ENCODE measurements around the gene CEACAM19.
"Not testable (repeated sequence)": the region's sequence is repeated elsewhere in the genome, so short reads cannot be mapped to it uniquely, and the experiment has no call there.

CEACAM19 gene

GRCh38 chr19:44703336-44704078, 32.2 kb downstream of the CEACAM19 start:
- no peak for DNase-seq

DNA sequence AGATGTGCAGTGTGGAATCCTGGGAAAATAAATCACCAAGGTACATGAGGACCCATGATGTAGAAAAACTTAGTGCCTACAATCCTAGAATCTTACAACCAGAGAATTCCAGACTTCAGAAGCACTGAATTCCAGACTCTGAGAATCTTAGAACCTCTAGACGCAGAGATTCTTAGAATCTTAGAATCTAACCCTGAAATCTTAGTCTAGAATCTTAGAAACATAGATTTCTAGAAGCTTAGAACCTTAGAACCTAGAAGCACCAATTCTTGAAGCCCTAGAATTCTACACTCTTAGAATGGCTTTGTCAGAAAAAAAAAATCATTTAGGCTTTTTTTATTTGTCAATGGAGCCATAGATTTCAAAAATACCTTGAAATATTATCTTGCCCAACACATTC, 33.7 kb downstream of the CEACAM19 start:
- DNase-seq: no peak

DNA sequence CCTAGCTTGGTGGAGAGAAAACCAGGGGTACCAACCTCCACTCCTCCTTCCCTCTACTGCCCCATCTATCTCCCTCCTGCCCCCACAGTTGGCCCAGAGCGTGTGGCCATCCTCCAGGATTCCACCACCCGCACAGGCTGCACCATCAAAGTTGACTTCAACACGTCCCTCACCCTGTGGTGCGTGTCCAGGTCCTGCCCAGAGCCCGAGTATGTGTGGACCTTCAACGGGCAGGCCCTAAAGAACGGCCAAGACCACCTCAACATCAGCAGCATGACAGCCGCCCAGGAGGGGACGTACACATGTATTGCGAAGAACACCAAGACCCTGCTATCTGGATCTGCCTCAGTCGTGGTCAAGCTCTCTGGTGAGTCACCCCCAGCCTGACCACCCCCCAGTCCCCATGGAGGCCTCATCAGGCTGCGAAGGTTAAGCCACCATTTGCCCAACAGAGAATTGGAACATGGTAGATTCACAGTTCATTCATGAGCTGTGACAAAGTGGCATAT, 34.3 kb downstream of the CEACAM19 start:
- no peak for DNase-seq

DNA sequence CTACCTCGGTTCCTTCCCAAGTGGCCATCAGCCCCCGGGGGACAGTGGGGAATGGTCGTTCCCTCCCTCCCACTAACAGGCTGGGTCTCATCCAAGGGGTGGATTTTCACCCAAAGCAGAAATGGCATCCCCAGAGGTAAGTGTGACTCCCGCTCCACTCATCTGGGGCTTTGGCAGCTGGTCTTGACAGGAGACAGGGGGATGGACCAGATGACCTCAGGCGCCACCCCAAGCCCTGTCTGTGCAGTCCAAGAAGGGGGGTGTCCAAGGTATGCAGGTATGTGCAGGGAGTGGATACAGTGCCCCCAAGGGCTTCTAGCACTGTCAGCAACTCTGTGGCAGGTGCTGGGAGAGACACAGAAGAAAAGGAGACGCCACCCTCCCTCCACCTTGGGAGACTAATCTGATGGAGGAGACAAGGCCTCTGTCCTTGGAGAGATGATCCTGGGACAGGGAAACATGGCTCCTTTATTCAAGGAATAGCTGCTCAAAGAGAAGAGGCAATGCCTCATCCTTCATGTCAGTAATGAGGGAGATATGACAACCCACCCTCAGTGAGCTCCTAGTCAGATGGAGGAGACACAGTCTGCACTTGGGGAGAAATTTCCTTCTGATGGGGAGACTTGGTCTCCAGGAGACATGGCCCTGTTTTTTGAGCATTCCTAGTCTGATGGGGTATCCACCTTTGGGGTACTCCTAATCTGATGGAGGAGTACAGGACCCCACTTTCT, 35.4 kb downstream of the CEACAM19 start:
- no peak for DNase-seq

DNA sequence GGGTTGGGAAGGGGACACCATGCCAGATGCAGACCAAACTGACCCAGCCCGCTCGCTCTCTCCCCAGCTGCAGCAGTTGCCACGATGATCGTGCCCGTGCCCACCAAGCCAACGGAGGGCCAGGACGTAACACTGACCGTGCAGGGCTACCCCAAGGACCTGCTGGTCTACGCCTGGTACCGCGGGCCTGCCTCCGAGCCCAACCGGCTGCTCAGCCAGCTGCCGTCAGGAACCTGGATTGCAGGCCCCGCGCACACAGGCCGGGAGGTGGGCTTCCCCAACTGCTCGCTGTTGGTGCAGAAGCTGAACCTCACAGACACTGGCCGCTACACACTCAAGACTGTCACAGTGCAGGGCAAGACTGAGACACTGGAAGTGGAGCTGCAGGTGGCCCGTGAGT, 36.5 kb downstream of the CEACAM19 start:
- DNase-seq: no peak

DNA sequence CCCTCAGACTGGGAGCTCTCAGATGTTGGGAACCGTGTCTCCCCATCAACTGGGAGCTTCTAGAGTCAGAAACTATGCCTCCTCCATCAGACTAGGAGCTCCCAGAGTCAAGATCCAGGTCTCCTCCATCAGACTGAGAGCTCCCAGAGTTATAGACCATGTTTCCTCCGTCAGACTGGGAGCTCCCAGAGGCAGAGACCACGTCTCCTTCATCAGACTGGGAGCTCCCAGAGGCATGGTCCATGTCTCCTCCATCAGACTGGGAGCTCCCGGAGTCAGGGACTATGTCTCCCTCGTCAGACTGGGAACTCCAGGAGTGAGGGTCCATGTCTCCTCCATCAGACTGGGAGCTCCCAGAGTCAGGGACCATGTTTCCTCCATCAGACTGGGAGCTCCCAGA, 37.7 kb downstream of the CEACAM19 start:
- DNase-seq: no peak

DNA sequence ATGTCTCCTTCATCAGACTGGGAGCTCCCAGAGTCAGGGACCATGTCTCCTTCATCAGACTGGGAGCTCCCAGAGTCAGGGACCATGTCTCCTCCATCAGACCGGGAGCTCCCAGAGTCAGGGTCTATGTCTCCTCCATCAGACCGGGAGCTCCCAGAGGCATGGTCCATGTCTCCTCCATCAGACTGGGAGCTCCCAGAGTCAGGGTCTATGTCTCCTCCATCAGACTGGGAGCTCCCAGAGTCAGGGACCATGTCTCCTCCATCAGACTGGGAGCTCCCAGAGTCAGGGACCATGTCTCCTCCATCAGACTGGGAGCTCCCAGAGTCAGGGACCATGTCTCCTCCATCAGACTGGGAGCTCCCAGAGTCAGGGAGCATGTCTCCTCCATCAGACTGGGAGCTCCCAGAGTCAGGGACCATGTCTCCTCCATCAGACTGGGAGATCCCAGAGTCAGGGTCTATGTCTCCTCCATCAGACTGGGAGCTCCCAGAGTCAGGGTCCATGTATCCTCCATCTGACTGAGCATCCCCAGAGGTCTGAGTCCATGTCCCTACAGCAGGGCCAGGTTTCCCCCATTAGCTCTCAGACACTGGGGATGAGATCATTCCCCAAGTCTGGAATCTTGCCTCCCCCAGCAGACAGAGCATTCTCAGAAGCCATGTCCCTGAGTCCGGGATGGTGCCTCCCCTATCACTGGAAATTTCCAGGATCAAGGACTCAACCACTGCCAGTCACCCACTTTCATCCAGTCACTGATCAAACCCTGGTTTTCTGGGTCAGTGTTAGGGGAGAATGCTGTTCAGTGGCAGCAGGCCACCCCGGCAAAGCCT, 38.4 kb downstream of the CEACAM19 start:
- not testable (repeated sequence) for DNase-seq

DNA sequence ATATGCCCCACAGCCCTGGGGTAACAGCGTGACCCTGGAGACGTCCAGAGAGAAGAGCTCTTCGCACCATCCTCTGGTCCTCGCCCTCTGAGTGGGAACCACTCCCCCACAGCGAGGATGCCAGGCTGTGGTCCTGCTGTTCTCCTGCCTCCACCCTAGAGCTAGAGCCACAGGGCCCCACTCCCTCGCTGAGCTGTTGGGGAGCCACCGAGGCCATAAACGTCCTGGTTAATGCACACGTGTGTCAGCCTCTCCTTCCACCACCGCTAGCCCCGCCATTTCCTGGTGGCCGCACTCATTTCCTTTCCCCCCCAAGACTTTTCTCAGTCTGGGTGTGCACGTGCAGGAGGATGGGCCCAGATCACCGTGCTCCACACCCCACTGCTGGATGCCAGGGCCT, 39.2 kb downstream of the CEACAM19 start:
- no peak for DNase-seq

GRCh38 chr19:44712864-44713515, 41.7 kb downstream of the CEACAM19 start:
- no peak for DNase-seq

DNA sequence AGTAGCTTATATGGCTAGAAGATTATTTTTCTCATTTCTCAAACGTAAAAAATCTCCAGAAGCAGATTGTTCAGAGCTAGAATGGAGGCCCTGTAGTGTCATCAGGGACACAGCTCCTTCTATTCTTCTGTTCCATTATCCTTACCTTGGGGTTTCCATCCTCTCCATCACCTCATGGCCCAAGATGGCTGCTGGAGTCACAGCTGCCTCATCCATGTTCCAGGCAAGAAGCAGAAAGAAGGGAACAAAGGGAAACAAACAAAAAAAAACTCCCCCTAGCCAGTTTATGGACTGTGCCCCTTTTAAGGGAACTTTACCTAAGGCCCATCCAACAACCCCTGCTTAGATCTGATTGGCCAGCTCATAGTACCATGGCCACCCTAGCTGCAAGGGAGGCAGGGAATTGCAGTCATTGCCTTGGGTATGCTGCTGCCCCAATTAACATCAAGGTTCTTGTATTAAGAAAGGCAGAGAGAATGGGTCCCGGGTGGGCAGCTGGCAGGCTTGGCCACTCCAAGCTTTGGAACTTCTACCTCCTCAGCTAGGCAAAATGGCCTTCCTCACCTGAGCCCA, 43.4 kb downstream of the CEACAM19 start:
- DNase-seq: no peak

DNA sequence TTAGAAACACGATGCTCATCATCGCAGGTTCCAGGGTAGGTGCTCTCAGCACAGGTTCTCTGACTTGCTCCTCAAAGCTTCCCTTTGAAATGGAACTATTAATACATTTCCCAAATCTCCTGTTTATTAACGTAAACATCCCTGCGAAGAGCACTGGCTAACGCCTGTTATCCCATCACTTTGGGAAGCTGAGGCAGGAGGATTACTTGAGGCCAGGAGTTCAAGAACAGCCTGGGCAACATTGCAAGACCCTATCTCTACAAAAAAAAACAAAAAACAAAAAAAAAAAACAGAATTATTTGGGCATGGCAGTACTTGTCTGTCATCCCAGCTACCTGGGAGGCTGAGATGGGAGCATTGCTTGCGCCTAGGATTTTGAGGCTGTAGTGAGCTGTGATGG, 46.3 kb downstream of the CEACAM19 start:
- DNase-seq: no peak

- no peak for DNase-seq
Observed at GRCh38 chr19:44718441-44719261, 47.4 kb downstream of the CEACAM19 start.

DNA sequence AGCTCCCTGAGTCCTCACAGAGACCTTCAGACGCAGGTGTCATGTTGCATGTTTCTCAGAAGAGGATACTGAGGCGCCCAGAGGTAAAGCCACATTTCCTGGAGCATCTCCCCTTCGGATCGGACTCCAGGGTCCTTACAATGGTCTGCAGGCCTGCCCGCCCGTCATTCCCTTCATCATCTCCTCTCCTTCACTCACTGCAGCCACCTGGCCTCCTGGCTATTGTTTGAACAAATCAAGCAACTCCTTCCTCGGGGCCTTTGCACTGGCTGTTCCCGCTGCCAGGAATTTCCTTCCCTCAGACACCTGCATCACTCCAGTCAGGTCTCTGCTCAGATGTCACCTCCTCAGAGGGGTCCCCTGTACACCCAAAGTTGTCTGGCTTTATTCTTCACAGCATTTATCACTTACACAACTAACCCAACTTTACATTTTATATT, 48.0 kb downstream of the CEACAM19 start:
- DNase-seq: no peak

GRCh38 chr19:44720396-44720795, 49.1 kb downstream of the CEACAM19 start:
- DNase-seq: not testable (repeated sequence)

DNA sequence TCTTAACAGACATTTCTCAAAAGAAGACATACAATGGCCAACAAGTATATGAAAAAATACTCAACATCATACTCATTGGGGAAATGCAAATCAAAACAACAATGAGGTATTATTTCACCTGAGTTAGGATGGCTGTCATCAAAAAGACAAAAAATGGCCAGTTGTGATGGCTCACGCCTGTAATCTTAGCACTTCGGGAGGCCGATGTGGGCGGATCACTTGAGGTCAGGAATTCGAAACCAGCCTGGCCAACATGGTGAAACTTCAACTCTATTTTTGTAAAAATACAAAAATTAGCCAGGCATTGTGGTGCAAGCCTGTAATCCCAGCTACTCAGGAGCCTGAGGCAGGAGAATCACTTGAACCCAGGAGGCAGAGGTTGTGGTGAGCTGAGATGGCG, 49.7 kb downstream of the CEACAM19 start:
- no peak for DNase-seq

GRCh38 chr19:44721369-44721768, 50.1 kb downstream of the CEACAM19 start:
- not testable (repeated sequence) for DNase-seq

GRCh38 chr19:44722131-44723121, 51.1 kb downstream of the CEACAM19 start:
- no peak for DNase-seq

- DNase-seq: no peak
Observed at GRCh38 chr19:44723299-44723951, 52.1 kb downstream of the CEACAM19 start.

DNA sequence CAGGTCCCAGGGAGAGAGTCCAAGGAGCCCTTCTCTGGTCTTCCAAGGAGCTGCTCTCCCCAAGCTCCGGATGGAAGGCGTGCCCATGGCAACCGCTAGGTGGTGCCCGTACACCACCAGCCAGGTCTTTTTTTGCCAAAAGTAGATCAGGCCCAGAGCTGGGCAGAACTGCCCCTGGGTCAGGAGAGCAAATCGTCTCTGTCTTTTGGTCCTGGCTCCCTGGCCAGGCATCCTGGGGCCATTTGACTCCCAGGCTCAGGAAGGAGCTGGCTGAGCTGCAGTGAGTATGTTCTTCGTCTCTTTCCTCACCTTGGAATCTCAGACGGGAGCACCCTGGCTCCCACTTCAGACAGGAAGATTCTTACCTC, 52.7 kb downstream of the CEACAM19 start:
- peak; percentile 74 for DNase-seq

DNA sequence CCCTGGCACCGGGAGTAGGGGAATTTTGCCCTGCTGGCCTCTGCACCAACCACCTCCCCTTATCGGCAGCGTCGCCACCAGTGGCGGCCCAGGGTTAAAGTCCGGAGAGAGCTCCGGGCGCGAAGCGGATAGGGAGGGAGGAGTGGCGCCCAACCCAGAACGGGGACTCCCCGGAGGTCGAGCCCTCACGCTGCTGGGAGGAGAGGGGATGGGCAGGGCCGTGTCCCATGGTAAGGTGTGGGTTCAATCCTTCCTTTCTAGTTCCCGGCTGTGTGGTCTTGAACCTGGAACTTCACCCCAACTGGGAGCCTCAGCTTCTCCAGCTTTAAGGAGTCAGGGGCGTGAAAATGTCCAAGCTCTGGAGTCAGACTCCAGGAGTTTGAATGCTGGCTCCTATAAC, 54.0 kb downstream of the CEACAM19 start:
- DNase-seq: no peak

All from stimulated activated CD4-positive, alpha-beta T cell treated with anti-CD3 and anti-CD28 coated beads, Interleukin-4, amount 100 ng/mL, for 1 hour (primary cell).